ENCODE measurements around the gene SNX15. TPM values are rescaled to one million over a fixed set of nuclear protein-coding genes. Genes with fewer than 3 reads are reported as not detected.

Gene SNX15
- total and polyA plus RNA-seq, 7 donors: 15.6 to 66.5 (median 21.7) TPM

- Histone ChIP-seq H3K27me3 (ENCODE audit: insufficient read depth in 3 of 3, low read length in 2 of 3) (no peaks in the 10 kb centered on the region), H3K27ac (no peak overlapping the region), H3K9me3 (no peaks in the 10 kb centered on the region), H3K4me1 (no peaks in the 10 kb centered on the region), H3K36me3 (ENCODE audit: insufficient read depth in 1 of 2, low read depth in 1 of 2) (no peaks in the 10 kb centered on the region), H3K4me3 (no peak overlapping the region)
- DNase-seq: no peak
- TF ChIP-seq, protein P1, sequence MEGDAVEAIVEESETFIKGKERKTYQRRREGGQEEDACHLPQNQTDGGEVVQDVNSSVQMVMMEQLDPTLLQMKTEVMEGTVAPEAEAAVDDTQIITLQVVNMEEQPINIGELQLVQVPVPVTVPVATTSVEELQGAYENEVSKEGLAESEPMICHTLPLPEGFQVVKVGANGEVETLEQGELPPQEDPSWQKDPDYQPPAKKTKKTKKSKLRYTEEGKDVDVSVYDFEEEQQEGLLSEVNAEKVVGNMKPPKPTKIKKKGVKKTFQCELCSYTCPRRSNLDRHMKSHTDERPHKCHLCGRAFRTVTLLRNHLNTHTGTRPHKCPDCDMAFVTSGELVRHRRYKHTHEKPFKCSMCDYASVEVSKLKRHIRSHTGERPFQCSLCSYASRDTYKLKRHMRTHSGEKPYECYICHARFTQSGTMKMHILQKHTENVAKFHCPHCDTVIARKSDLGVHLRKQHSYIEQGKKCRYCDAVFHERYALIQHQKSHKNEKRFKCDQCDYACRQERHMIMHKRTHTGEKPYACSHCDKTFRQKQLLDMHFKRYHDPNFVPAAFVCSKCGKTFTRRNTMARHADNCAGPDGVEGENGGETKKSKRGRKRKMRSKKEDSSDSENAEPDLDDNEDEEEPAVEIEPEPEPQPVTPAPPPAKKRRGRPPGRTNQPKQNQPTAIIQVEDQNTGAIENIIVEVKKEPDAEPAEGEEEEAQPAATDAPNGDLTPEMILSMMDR (IDR thresholded peaks at IDR 0.05): no peak
- WGBS, 3 donors: 64 to 70% (median 69%) methylated on average over 9 of the region's 9 CpGs
- intact Hi-C loops (cut with DNase I): no loop called here
- no peak for ATAC-seq
Measured at GRCh38 chr11:65069217-65069616, 42.0 kb downstream of the SNX15 start.

- intact Hi-C loops (cut with DNase I): no loop called here
- no peaks in the 10 kb centered on the region for H3K4me1 ChIP-seq
- H3K27me3 ChIP-seq (ENCODE audit: insufficient read depth in 3 of 3, low read length in 2 of 3): no peaks in the 10 kb centered on the region
- 53 to 57% (median 55%) methylated on average over 4 of the region's 4 CpGs for WGBS, 3 donors
- TF ChIP-seq, protein P1 (IDR thresholded peaks at IDR 0.05): no peak
- no peak overlapping the region for H3K4me3 ChIP-seq
- DNase-seq (no peak), ATAC-seq (no peak)
- no peaks in the 10 kb centered on the region for H3K36me3 ChIP-seq (ENCODE audit: insufficient read depth in 1 of 2, low read depth in 1 of 2)
- H3K9me3 ChIP-seq: no peaks in the 10 kb centered on the region
- no peak overlapping the region for H3K27ac ChIP-seq
Measured at GRCh38 chr11:65071907-65072630, 44.8 kb downstream of the SNX15 start.

DNA sequence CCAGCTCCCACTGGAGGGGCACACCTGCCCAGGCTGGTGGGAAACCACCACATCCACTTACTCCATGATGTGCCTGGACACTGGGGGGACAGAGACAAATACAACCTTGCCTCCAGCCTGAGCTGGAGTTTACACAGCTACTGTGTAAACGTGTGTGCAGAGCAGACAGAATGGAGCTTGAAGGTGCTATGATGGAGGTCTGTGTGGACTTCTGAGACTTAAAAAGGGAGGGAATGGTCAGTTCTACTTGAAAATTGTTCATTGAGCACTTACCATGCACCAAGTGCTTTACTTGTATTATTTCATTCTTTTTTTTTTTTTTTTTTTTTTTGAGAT lies 45.4 kb downstream of the SNX15 start:
- H3K36me3 ChIP-seq (ENCODE audit: insufficient read depth in 1 of 2, low read depth in 1 of 2): no peaks in the 10 kb centered on the region
- no peak overlapping the region for H3K27ac ChIP-seq
- intact Hi-C loops (cut with DNase I): no loop called here
- H3K4me3 ChIP-seq: no peak overlapping the region
- TF ChIP-seq, protein P1 (IDR thresholded peaks at IDR 0.05): no peak
- H3K4me1 ChIP-seq: no peaks in the 10 kb centered on the region
- H3K27me3 ChIP-seq (ENCODE audit: insufficient read depth in 3 of 3, low read length in 2 of 3): no peaks in the 10 kb centered on the region
- ATAC-seq (no peak), DNase-seq (no peak)
- 54 to 74% (median 63%) methylated on average over 1 of the region's 1 CpG for WGBS, 3 donors
- no peaks in the 10 kb centered on the region for H3K9me3 ChIP-seq

GRCh38 chr11:65077451-65077850 lies 50.2 kb downstream of the SNX15 start:
- H3K4me3 ChIP-seq: no peak overlapping the region
- no peak overlapping the region for H3K27ac ChIP-seq
- 67 to 74% (median 73%) methylated on average over 4 of the region's 4 CpGs for WGBS, 3 donors
- intact Hi-C loops (cut with DNase I): loop anchor here in 1 of 2 donors (5.0 kb wide), 1 partner anchor 55 kb away; no protein-coding TSS in a partner anchor
- no peaks in the 10 kb centered on the region for H3K27me3 ChIP-seq (ENCODE audit: insufficient read depth in 3 of 3, low read length in 2 of 3)
- H3K4me1 ChIP-seq: no peaks in the 10 kb centered on the region
- DNase-seq (no peak), ATAC-seq (no peak)
- H3K36me3 ChIP-seq (ENCODE audit: insufficient read depth in 1 of 2, low read depth in 1 of 2): no peaks in the 10 kb centered on the region
- TF ChIP-seq, protein P1 (IDR thresholded peaks at IDR 0.05): no peak
- H3K9me3 ChIP-seq: no peaks in the 10 kb centered on the region

- Histone ChIP-seq H3K27ac (no peak overlapping the region), H3K27me3 (ENCODE audit: insufficient read depth in 3 of 3, low read length in 2 of 3) (no peaks in the 10 kb centered on the region), H3K36me3 (ENCODE audit: insufficient read depth in 1 of 2, low read depth in 1 of 2) (no peaks in the 10 kb centered on the region), H3K4me3 (no peak overlapping the region), H3K4me1 (peaks cover 2% of the 10 kb centered on the region), H3K9me3 (no peaks in the 10 kb centered on the region)
- DNase-seq (peak in 1 of 2 donors; percentile 39), ATAC-seq (peak; percentile 34 to 72 (median 58))
- 62 to 75% (median 63%) methylated on average over 3 of the region's 3 CpGs for WGBS, 3 donors
- intact Hi-C loops (cut with DNase I): loop anchor here in 1 of 2 donors (5.0 kb wide), 1 partner anchor 56 kb away; no protein-coding TSS in a partner anchor
- TF ChIP-seq, protein P1 (IDR thresholded peaks at IDR 0.05): peak; percentile 40
Measured at GRCh38 chr11:65078151-65078550, 50.9 kb downstream of the SNX15 start.

Data from psoas muscle (tissue), 8 donors.